ENCODE measurements around the gene TJAP1. TPM values are rescaled to one million over a fixed set of nuclear protein-coding genes. Genes with fewer than 3 reads are reported as not detected.
"Not testable (repeated sequence)": the region's sequence is repeated elsewhere in the genome, so short reads cannot be mapped to it uniquely, and the experiment has no call there.

TJAP1 gene
- total RNA-seq, 6 experiments from 2014 or later, result 27.0 to 34.3 (median 30.2) TPM

- Mint-ChIP-seq H3K27me3 (ENCODE audit: insufficient read depth) (peaks cover 15% of the 10 kb centered on the region), H3K36me3 (ENCODE audit: low read depth) (no peaks in the 10 kb centered on the region), H3K4me1 (ENCODE audit: low read depth) (peaks cover 7% of the 10 kb centered on the region), H3K9me3 (no peaks in the 10 kb centered on the region), H3K27ac (no peak overlapping the region), H3K4me3 (no peak overlapping the region)
- no peak for DNase-seq
- TF ChIP-seq CTCF (IDR thresholded peaks at IDR 0.05), result no peak
Measured at GRCh38 chr6:43459535-43459934, 17.8 kb upstream of the TJAP1 start.

- no peak for DNase-seq
- Mint-ChIP-seq H3K4me1 (ENCODE audit: low read depth) (peaks cover 7% of the 10 kb centered on the region), H3K27ac (no peak overlapping the region), H3K27me3 (ENCODE audit: insufficient read depth) (peaks cover 15% of the 10 kb centered on the region), H3K9me3 (no peaks in the 10 kb centered on the region), H3K36me3 (ENCODE audit: low read depth) (no peaks in the 10 kb centered on the region), H3K4me3 (no peak overlapping the region)
- no peak for TF ChIP-seq CTCF (IDR thresholded peaks at IDR 0.05)
Measured at GRCh38 chr6:43460032-43460431, 17.3 kb upstream of the TJAP1 start.

GRCh38 chr6:43461936-43462335 is 15.4 kb upstream of the TJAP1 start:
- peaks cover 8% of the 10 kb centered on the region for H3K27me3 Mint-ChIP-seq (ENCODE audit: insufficient read depth)
- no peak for TF ChIP-seq CTCF (IDR thresholded peaks at IDR 0.05)
- DNase-seq, result no peak
- no peaks in the 10 kb centered on the region for H3K9me3 Mint-ChIP-seq
- no peaks in the 10 kb centered on the region for H3K36me3 Mint-ChIP-seq (ENCODE audit: low read depth)
- H3K27ac Mint-ChIP-seq, result no peak overlapping the region
- H3K4me1 Mint-ChIP-seq (ENCODE audit: low read depth), result 0 out of 2 replicates have a peak, but pooled peaks cover 5% of the 10 kb centered on the region
- no peak overlapping the region for H3K4me3 Mint-ChIP-seq

- TF ChIP-seq CTCF (IDR thresholded peaks at IDR 0.05), result no peak
- Mint-ChIP-seq H3K4me3 (no peak overlapping the region), H3K36me3 (ENCODE audit: low read depth) (no peaks in the 10 kb centered on the region), H3K9me3 (no peaks in the 10 kb centered on the region), H3K4me1 (ENCODE audit: low read depth) (0 out of 2 replicates have a peak, but pooled peaks cover 5% of the 10 kb centered on the region), H3K27me3 (ENCODE audit: insufficient read depth) (peaks cover 13% of the 10 kb centered on the region), H3K27ac (no peak overlapping the region)
- DNase-seq, result no peak
Measured at GRCh38 chr6:43464337-43464736, 13.0 kb upstream of the TJAP1 start.

- no peaks in the 10 kb centered on the region for H3K36me3 Mint-ChIP-seq (ENCODE audit: low read depth)
- H3K4me3 Mint-ChIP-seq, result no peak overlapping the region
- H3K4me1 Mint-ChIP-seq (ENCODE audit: low read depth), result 0 out of 2 replicates have a peak, but pooled peaks cover 5% of the 10 kb centered on the region
- peaks cover 13% of the 10 kb centered on the region for H3K27me3 Mint-ChIP-seq (ENCODE audit: insufficient read depth)
- TF ChIP-seq CTCF (IDR thresholded peaks at IDR 0.05), result no peak
- no peak for DNase-seq
- H3K9me3 Mint-ChIP-seq, result no peaks in the 10 kb centered on the region
- no peak overlapping the region for H3K27ac Mint-ChIP-seq
Measured at GRCh38 chr6:43465948-43466347, 11.4 kb upstream of the TJAP1 start.

GRCh38 chr6:43467265-43467664 is 10.1 kb upstream of the TJAP1 start:
- H3K4me1 Mint-ChIP-seq (ENCODE audit: low read depth); H3K4me3 Mint-ChIP-seq; DNase-seq; H3K36me3 Mint-ChIP-seq (ENCODE audit: low read depth); H3K9me3 Mint-ChIP-seq; H3K27ac Mint-ChIP-seq: not testable (repeated sequence)
- peaks cover 11% of the 10 kb centered on the region for H3K27me3 Mint-ChIP-seq (ENCODE audit: insufficient read depth)

Measured in HFFc6 (cell line).